HL-60 (cell line): ENCODE measurements around the gene GOLM1.
"Not testable (repeated sequence)": the region's sequence is repeated elsewhere in the genome, so short reads cannot be mapped to it uniquely, and the experiment has no call there.

Experiments used
- CTCF ChIP-seq: IDR thresholded peaks from one replicate; pipeline ENCODE4 v1.5.1; 2011; ENCODE audit warnings: low read length, control low read depth, inconsistent platforms; ENCODE audit not compliant: insufficient read depth
- POLR2AphosphoS5 ChIP-seq: IDR thresholded peaks from 2 replicates; pipeline ENCODE4 v1.6.1; 2012; ENCODE audit warnings: low read depth
- REST ChIP-seq: IDR thresholded peaks from 2 replicates; pipeline ENCODE4 v1.6.1; 2012; ENCODE audit warnings: low read depth; ENCODE audit not compliant: insufficient replicate concordance

- not testable (repeated sequence) for TF ChIP-seq CTCF, POLR2AphosphoS5, REST
Observed at GRCh38 chr9:86048018-86048742, 51.2 kb downstream of the GOLM1 start.
